DMS 273 treated with DMSO at 0.1 percent for 48 hours (cell line): ENCODE measurements around the gene ZNG1A.
"Not testable (repeated sequence)": the region's sequence is repeated elsewhere in the genome, so short reads cannot be mapped to it uniquely, and the experiment has no call there.

Experiments used
- DNase-seq: peaks from one replicate; lab custom pipeline; 2025; lab: John Stamatoyannopoulos, UW

ZNG1A gene

DNA sequence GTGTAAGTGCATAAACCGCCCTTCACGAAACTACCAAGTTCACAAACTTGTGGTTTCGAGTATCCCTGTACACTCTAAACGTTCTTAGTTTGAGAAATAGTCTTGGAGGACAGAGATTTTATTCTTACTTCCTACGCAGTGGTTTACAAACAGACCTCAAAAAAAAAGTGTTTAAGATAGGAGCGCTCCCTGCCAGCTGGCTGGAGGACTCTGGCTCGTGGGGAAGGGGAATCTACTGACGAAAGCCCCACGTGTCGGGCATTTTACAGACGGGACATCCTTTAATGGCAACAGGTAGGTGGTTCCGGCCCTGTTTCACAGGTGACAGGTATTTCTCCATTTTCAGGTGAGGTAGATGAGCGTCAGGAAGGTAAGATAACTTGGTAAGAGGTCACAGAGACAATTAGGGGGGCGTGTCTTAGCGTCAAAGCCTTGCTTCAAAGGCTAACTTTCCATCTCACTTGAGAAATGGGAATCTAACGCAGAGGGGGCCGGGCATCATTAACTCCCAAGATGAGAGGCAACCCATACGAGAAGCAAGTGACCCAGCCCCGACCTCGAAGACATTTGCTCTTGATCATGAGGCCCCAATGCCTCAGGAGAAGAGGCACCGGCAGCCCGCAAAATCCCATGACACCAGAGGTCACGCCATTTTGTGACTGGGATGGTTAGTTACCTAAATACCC is 573 bp downstream of the ZNG1A start:
- DNase-seq, result not testable (repeated sequence)

DNA sequence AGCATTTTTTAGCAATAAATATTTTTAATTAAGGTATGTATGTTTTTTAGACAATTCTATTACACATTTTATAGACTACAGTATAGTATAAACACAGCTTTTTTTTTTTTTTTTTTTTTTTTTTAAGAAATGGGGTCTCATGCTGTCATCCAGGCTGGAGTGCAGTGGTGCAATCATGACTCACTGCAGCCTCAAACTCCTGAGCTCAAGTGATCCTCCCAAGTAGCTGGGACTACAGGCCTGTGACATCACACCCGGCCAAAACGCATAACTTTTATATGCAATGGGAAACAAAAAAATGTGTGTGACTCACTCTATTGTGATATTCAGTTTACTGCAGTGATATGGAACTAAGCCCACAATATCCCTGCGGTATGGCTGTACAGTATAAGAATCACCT is 9.1 kb downstream of the ZNG1A start:
- DNase-seq, result not testable (repeated sequence)

- DNase-seq, result not testable (repeated sequence)
Measured at GRCh38 chr9:159871-160270, 19.0 kb downstream of the ZNG1A start.

GRCh38 chr9:151173-151572 is 27.7 kb downstream of the ZNG1A start:
- not testable (repeated sequence) for DNase-seq

- DNase-seq, result not testable (repeated sequence)
Measured at GRCh38 chr9:139880-140279, 39.0 kb downstream of the ZNG1A start.

GRCh38 chr9:117995-118467 is 60.8 kb downstream of the ZNG1A start, which contains the start of gene FOXD4:
Gene FOXD4, minus strand, starts transcription at chr9:118417. Its CDS starts 298 bp downstream, at chr9:118119.
- DNase-seq, result not testable (repeated sequence)

DNA sequence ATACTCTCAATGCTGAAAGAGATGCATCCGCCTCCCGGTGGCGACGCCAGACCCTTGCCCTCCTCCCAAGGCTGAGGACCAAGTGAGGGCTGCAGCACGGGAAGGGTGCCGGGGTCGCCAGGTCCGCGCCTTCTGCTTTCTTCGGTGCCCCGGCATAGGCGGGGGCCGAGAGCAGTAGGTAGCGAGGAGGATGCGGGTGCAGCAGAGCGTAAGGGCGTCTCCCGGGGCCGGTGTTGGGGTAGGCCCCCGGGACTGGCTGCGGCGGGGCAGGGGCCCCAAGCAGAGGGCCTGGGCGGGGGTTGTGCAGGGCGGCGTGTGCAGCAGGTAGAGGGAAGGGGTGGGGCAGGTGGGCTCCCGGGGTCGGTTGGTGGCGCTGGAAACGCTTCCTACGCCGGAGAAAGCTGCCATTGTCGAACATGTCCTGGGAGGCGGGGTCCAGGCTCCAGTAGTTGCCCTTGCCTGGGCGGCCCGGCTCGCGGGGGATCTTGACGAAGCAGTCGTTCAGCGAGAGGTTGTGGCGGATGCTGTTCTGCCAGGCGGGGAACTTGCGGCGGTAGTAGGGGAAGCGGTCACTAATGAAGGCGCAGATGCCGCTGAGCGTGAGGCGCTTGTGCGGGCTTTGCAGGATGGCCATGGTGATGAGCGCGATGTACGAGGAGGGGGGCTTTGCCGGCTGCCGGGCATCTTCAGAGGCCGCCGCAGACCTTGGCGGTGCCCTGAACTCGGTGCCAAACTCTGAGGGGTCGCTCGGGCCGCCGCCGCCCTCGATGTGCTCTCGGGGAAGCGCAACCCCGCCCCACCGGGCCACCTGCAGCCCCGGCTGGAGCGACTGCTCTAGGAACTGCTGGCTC is 61.5 kb downstream of the ZNG1A start:
- DNase-seq, result not testable (repeated sequence)

- not testable (repeated sequence) for DNase-seq
Measured at GRCh38 chr9:116239-117077, 62.4 kb downstream of the ZNG1A start.

DNA sequence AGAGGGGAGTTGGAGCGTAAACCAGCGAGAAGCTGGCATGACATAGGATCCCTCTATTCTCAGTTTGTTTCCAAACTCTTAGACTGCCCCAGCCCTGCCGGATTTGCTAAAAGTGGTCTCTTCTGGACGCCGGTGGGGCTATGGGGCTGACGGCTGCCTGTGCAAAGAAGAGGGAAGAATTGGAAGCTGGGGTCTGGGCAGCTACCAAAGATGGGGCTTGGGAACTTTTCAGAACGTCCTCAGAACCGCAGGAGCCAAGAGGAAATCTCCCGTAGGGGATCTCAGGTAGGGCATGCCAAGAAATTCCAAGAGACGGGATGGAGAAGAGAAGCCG is 63.8 kb downstream of the ZNG1A start:
- not testable (repeated sequence) for DNase-seq

GRCh38 chr9:114267-115117 is 64.4 kb downstream of the ZNG1A start:
- DNase-seq, result not testable (repeated sequence)

DNA sequence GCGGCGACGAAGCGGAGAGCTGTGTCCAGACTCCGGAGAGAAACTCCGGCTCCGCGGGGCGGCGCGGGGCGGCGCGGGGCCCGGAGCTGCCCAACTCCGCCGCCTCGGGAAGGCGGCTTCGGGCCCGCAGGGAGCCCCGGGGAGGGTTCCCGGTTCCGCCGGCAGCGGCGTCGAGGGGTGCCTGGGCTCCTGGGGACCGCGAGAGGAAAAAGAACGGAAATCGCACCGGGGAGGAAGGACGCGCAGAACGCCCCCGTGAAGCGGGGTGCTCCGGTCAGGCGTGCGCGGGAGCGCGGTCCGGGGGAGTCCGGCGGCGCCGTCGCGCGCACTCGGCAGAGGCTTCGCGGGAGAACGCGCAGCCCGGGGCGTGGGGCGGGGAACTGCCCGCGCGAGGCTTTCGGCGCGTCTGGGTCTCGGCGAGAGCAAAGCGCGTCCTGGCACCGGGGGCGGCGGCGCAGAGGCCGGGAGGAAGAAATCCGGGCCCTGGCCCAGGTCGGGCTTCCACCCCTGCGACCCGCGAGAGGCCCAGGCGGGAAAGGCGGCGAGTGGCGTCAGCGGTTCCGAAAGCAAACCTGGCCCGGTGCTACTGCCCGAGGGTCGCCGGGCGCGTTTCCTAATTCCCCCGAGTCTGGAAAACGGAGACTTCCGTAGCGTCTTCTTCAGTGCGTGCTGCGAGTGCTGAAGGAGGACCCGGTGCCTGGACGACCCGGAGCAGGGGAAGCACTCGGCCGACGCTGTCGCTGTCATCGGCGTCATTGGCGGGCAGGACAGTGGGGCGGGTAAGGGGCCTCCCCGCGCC is 65.2 kb downstream of the ZNG1A start:
- DNase-seq, result not testable (repeated sequence)

- DNase-seq, result not testable (repeated sequence)
Measured at GRCh38 chr9:112589-113467, 66.0 kb downstream of the ZNG1A start.

- not testable (repeated sequence) for DNase-seq
Measured at GRCh38 chr9:110672-111071, 68.2 kb downstream of the ZNG1A start.

- DNase-seq, result not testable (repeated sequence)
Measured at GRCh38 chr9:109540-109939, 69.3 kb downstream of the ZNG1A start.

- DNase-seq, result not testable (repeated sequence)
Measured at GRCh38 chr9:108742-109495, 69.9 kb downstream of the ZNG1A start.

DNA sequence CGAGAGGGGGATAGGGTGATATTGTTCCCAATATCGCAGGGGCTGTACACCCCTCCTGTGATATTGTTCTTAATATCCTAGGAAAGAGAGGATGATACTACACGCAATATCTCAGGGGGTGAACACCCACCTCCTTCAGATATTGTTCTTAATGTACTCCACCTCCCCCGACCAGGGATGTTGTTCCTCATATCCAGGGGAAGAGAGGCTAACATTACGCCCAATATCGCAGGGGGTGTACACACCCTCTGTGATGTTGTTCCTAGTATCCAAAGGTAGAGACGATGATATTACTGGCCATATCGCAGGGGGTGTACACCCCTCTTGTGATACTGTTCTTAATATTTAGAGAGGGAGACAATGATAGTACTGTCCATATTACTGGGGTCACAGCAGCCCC is 72.9 kb downstream of the ZNG1A start:
- DNase-seq, result not testable (repeated sequence)

DNA sequence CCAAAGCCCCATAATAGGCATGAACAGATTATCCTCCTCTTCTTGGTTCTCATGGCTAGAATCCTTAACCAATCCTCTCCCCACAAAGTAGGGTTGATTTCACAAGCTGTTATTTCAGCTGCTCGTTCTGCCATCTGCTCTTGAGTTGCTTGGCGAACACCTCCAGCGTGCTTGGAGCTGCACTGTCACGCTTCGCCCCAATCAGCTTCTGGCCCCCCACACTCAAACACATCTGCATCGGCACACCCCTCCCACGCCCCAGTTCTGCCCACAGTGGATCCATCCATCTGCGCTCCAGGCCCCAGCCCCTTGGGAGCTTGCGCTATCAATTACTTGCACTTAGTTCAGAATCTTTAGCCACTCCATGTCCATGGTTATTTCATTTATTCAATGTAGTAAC is 78.4 kb downstream of the ZNG1A start:
- not testable (repeated sequence) for DNase-seq

DNA sequence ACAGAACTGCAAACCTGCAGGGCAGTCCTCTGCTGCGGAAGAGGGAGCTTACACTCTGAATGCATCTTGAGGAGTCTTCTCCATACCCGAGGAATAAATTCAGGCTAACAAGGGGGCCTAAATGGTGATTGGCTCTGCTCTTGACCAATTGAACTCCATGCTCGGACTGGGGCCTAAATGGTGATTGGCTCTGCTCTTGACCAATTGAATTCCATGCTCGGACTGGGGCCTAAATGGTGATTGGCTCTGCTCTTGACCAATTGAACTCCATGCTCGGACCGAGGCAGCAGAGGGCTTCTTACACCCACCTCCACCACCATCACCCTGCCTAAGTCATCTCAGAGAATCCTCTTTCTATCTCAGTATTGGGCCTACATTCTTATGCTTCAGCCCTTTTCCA is 79.0 kb downstream of the ZNG1A start:
- not testable (repeated sequence) for DNase-seq
